ENCODE measurements around the gene GALNT10.

Gene GALNT10

GRCh38 chr5:154269414-154269813, 78.9 kb downstream of the GALNT10 start:
- DNase-seq: no peak

GRCh38 chr5:154271466-154271865, 80.9 kb downstream of the GALNT10 start:
- DNase-seq: no peak

- no peak for DNase-seq
These were observed 81.5 kb downstream of the GALNT10 start for GRCh38 chr5:154271936-154272514.

GRCh38 chr5:154273028-154273617, 82.6 kb downstream of the GALNT10 start:
- no peak for DNase-seq

GRCh38 chr5:154273963-154274827, 83.7 kb downstream of the GALNT10 start:
- no peak for DNase-seq

GRCh38 chr5:154274828-154275185, 84.3 kb downstream of the GALNT10 start:
- no peak for DNase-seq

GRCh38 chr5:154275566-154275965, 85.0 kb downstream of the GALNT10 start:
- DNase-seq: no peak

- no peak for DNase-seq
These were observed 85.9 kb downstream of the GALNT10 start for GRCh38 chr5:154276261-154276972.

- no peak for DNase-seq
These were observed 86.4 kb downstream of the GALNT10 start for GRCh38 chr5:154276973-154277331.

- no peak for DNase-seq
These were observed 87.0 kb downstream of the GALNT10 start for GRCh38 chr5:154277499-154277898.

- DNase-seq: no peak
These were observed 87.7 kb downstream of the GALNT10 start for GRCh38 chr5:154278186-154278585.

- DNase-seq: no peak
These were observed 88.4 kb downstream of the GALNT10 start for GRCh38 chr5:154278908-154279307.

- no peak for DNase-seq
These were observed 93.9 kb downstream of the GALNT10 start for GRCh38 chr5:154284433-154284832.

GRCh38 chr5:154285661-154286408, 95.3 kb downstream of the GALNT10 start:
- DNase-seq: no peak

GRCh38 chr5:154286557-154286956, 96.0 kb downstream of the GALNT10 start:
- no peak for DNase-seq

GRCh38 chr5:154287136-154287535, 96.6 kb downstream of the GALNT10 start:
- no peak for DNase-seq

GRCh38 chr5:154288145-154288544, 97.6 kb downstream of the GALNT10 start:
- no peak for DNase-seq

- no peak for DNase-seq
These were observed 101.4 kb downstream of the GALNT10 start for GRCh38 chr5:154291917-154292316.

GRCh38 chr5:154293219-154293618, 102.7 kb downstream of the GALNT10 start:
- no peak for DNase-seq

GRCh38 chr5:154295551-154295950, 105.0 kb downstream of the GALNT10 start:
- DNase-seq: no peak

GRCh38 chr5:154296525-154297159, 106.1 kb downstream of the GALNT10 start:
- no peak for DNase-seq

- no peak for DNase-seq
These were observed 107.5 kb downstream of the GALNT10 start for GRCh38 chr5:154298065-154298464.

Measured in stimulated activated CD4-positive, alpha-beta T cell treated with anti-CD3 and anti-CD28 coated beads, Interleukin-15, amount 100 ng/mL, for 24 hours (primary cell).